Stimulated activated CD4-positive, alpha-beta T cell treated with anti-CD3 and anti-CD28 coated beads, Interleukin-4, amount 100 ng/mL, for 24 hours (primary cell): ENCODE results near the gene LKAAEAR1.
"Not testable (repeated sequence)": the region's sequence is repeated elsewhere in the genome, so short reads cannot be mapped to it uniquely, and the experiment has no call there.

Experiments used
- DNase-seq: peaks from one replicate; pipeline ENCODE4 v3.0.0-alpha.2; 2020

LKAAEAR1 gene

GRCh38 chr20:64096535-64096934 lies 12.3 kb upstream of the LKAAEAR1 start:
- DNase-seq = no peak

DNA sequence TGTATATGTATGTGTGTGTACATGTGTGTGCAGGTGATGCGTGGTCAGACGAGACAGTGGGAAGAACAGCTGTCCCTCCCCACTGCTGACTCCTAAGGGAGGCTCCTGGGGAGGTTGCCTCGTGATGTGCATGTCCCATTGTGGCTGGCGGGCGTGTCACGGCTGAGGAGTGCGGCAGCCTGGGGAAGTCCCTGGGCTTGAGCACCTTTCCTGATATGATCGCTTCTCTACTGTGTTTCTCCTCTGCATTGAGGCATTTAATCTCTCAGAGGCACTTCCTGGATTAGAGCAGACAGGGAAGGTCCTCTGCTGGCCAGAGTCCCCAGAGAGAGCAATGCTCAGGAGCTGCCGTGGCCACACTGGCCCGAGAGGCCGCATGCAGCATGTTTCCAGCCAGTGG lies 11.7 kb upstream of the LKAAEAR1 start:
- no peak for DNase-seq

GRCh38 chr20:64095455-64095854 lies 11.3 kb upstream of the LKAAEAR1 start:
- DNase-seq = no peak

- no peak for DNase-seq
Measured at GRCh38 chr20:64093013-64093503, 8.9 kb upstream of the LKAAEAR1 start.

DNA sequence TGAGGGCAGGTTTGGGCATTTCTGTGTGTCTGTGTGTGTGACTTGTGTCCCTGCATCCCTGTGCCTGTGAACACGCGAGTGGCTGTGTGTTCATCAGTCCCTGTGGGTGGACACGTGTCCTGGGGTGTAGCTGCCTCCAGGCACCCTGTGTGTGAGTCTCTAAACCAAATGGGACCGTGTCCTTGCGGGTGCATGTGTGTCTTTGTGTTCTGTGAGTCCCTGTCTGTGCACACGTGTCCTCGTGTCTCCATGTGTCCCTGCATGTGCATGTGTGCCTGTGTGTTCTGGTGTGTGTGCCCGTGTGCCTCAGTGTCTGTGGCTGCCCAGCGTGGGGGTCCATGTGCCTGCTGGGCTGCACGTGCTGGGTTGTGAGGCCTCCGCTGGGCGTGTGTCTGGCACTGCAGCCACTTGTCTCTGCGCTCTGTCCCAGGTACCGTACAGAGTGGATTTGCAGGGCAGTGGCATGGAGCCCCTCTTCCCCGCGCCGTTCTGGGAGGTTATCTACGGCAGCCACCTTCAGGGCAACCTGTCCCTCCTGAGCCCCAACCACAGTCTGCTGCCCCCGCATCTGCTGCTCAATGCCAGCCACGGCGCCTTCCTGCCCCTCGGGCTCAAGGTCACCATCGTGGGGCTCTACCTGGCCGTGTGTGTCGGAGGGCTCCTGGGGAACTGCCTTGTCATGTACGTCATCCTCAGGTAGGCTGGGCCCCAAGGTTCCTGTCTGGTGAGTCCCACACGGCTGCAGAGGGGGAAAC lies 8.2 kb upstream of the LKAAEAR1 start:
- DNase-seq = no peak

GRCh38 chr20:64091770-64092169 lies 7.6 kb upstream of the LKAAEAR1 start:
- DNase-seq = no peak

DNA sequence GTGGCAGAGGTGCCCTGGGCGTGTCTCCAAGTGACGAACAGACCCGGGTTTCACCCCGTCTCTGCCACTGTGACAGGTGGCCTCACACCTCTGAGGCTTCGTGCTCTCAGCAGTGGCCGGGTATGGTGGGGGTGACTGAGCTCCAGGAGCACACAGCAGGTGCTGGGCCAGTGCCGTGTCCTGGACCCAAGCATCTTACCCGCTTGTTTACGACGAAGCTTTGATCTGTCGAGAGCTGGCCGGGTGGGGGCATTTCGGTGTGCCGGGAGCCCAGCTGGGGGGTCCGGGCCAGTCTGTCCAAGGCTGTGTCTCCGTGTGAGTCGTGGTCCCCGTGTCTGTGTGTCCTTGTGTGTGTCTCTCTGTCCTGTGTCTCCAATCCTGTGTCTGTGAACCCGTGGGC lies 7.1 kb upstream of the LKAAEAR1 start:
- DNase-seq = no peak

GRCh38 chr20:64090165-64090564 lies 6.0 kb upstream of the LKAAEAR1 start:
- no peak for DNase-seq

DNA sequence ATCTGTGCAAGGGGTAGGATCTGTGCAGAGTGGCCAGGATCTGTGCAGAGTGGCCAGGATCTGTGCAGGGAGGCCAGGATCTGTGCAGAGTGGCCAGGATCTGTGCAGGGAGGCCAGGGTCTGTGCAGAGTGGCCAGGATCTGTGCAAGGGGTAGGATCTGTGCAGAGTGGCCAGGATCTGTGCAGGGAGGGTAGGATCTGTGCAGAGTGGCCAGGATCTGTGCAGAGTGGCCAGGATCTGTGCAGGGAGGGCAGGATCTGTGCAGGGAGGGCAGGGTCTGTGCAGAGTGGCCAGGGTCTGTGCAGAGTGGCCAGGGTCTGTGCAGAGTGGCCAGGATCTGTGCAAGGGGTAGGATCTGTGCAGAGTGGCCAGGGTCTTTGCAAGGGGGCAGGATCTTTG lies 4.4 kb upstream of the LKAAEAR1 start:
- DNase-seq = not testable (repeated sequence)

- not testable (repeated sequence) for DNase-seq
Measured at GRCh38 chr20:64087226-64087825, 3.1 kb upstream of the LKAAEAR1 start.

DNA sequence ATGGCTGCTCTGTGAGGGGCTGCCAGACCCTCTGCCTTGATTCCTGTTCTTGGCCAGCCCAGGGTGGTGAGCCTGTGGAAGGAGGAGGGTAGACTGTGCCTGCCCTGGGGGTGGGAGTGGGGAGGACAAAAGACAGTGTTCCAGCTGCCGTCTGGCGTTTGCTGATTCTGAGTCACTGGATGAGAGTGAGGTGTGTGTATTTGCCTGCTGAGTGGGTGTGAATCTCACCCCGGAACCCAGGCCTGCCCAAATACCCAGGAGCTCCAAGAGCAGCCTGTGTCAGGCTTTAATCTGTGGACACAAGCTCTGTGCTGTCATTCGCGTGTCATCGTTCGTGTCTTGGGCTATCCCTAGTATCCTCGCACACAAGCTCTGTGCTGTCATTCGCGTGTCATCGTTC lies 2.6 kb upstream of the LKAAEAR1 start:
- DNase-seq = no peak

DNA sequence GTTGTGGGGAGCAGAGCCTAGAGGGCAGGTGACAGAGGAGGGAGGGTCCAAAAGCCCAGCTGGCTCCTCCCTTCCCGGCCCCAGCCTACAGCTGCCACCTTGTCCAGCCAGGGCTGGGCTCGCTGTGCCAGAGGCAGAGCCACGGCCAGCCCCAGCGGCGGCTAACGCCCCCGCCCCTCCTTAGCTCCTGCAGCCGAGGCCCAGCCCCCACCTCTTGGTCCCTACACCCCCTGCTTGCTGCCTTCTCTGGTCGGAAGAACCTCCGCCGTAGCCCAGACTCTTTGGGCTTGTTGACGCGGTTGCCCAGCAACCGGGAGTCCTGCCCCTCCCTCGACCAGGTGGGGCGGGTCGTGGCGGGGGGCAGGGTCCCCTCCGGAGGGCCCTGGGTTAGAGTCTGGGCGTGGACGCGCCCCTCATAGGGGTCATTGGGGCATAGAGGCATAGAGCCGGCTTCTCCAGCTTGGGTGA lies 521 bp upstream of the LKAAEAR1 start:
- DNase-seq = no peak

DNA sequence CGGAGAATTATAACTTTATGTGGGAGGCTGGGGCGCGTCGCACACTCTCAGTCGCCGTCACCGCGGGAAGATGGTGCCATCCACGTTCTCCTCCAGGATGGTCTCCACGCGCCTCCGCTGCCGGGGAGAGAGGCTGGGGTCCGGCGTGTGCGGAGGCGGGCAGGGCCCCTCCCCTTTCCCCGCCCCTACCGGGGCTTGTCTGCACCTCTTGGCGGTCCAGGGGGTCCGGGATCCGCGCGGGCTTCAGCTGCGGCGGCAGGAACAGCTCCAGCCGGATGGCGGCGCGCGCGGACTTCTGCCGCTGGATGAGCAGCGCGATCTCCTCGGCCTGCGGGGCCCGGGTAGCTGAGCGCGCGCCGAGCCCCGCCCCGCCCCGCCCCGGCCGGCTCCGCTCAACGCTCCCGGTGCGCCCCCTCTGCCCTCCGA lies 807 bp downstream of the LKAAEAR1 start:
- DNase-seq = peak; percentile 74

- no peak for DNase-seq
Measured at GRCh38 chr20:64082820-64083377, 1.3 kb downstream of the LKAAEAR1 start.

GRCh38 chr20:64082126-64082731 lies 2.0 kb downstream of the LKAAEAR1 start:
- no peak for DNase-seq

DNA sequence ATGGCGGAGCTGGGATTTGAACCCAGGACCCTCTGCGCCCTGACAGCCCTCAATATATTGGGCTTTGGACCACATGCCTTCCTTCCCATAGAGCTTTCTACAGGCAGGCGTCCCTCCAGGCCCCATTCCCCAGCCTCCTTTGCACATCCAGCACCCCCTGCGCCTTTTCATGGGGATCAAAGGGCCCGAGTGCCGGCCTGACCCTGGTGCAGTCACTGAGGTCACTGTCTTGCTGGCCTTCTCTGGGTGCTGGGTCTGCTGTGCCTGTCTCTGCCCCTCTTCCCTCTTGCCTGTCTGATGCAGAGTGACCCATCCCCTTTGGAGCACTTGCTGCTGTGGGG lies 2.6 kb downstream of the LKAAEAR1 start:
- no peak for DNase-seq

- DNase-seq = no peak
Measured at GRCh38 chr20:64080813-64081623, 3.2 kb downstream of the LKAAEAR1 start.

DNA sequence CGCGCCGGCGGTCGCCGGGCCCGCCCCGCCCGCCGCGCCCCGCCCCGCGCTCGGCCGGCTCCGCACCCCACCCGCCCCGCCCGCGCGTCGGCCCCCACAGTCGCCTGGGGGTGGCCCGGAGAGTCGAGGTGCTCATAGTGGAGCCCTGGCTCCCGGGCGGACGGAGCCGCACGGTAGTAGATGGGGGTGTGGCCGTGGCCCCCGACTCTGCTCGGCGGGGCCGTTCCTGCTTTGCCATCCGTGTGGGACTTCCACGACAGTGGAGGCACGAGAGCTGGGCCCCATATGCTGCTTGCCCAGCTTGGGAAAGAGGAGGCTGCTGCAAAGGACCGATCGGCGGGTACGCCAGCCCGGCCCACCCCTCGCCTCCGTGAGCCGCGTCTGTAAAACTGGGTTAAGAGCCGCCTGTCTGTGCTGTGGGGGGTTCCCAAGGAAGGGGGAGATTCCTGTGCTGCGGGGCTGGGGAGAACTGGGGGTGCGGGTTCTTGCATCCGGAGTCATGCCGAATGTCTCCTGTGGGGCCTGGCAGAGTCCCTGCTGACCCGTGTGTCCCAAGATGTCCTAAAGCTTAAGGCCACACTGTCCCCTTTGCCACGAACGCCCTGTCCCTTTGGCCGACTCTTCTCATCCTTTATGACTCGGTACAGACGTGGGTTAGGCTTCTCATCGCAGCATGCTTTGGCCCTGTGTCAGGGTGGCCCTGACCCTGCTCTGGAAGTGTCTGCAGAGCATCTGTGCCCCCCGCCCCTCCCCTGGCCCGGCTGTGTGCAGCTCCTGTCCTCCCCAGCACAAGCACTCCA lies 4.0 kb downstream of the LKAAEAR1 start, which contains the start of gene OPRL1:
Gene OPRL1, plus strand, starts transcription at position 70 of the 800 bp plus-strand sequence. CDS start 12,639 bp downstream, outside the sequence.
- DNase-seq = no peak

DNA sequence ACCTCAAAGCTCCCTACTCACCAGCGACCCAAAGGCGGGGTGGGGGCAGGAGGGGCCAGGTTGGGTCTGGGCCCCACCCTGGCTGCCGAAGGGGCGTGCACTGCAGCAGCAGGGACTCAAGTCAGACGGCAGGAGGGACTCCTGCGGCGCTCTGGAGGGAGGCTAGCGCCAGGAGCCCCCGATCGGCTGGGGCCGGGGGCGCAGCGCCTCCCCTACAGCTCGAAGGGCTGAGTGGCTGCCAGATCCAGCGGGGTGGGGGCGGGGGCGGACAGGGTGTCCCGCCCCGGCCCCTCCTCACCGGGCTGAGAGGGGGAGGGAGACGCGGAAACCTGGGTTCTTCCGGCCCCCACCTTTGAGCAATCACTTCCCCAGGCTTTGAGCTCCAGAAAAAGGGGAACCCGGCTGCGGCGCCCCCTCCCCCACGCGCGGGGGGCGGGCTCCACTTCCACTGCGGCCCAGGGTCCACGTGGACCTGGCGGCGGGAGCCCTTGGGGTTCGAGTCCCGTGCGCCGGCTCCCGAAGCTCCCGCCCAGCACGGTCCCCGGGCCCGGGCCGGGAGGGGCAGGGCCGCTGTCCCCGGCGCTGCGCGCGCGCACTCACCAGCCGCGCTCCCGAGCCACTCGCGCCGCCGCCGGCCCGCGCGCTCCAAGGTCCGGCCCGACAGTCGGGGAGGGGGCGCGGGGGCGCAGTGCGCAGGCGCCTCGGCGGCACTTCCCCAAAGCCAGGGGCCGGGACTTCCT lies 4.8 kb downstream of the LKAAEAR1 start, which contains the start of gene RGS19:
Gene RGS19, minus strand, starts transcription at position 246 of the 740 bp plus-strand sequence. CDS start 2,632 bp downstream, outside the sequence.
- peak; percentile 62 for DNase-seq

DNA sequence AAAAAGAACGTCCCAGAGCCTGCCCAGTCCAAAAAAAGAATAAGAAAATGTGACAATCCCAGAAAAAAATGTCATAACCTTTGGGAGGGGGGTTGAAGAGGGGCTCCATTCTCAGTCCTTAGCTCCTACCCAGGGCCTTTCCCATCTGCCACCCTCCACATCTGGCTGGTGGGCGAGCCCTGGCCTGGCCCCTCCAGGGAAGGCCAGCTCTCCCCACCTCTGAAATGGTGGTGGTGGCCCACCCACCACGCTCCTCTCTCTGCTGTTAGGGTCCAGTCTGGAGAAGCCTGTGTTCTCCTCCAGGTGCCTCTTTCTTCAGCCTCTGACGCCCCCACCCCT lies 5.3 kb downstream of the LKAAEAR1 start:
- DNase-seq = no peak
